Adrenal gland (tissue), 12 donors: ENCODE data around the gene DMAC2. TPM values are rescaled to one million over a fixed set of nuclear protein-coding genes. Genes with fewer than 3 reads are reported as not detected.

Experiments
- DNase-seq, 7 donors: peaks; one replicate each; pipeline ENCODE4 v3.0.0-alpha.2; 2019 to 2020
- H3K27ac ChIP-seq, 5 donors: fragments of 200-600 bp; sonication (generic) in 4 of 5; 1 replicate in 3 of 5; 2 replicates in 2 of 5; pipeline versions ENCODE4 v1.5.1 to v1.8.0; 2016 to 2020; ENCODE audit warnings: mild to moderate bottlenecking in 1 of 5
- H3K27me3 ChIP-seq: fragments of 200-600 bp; 2 replicates; pipeline ENCODE4 v1.8.0; 2021
- H3K36me3 ChIP-seq, 2 donors: fragments of 200-600 bp; replicated peaks in 1 of 2; 1 replicate in 1 of 2; 2 replicates in 1 of 2; pipeline versions ENCODE4 v1.5.1 to v1.8.0; 2018 to 2022
- H3K4me1 ChIP-seq, 2 donors: fragments of 200-600 bp; replicated peaks in 1 of 2; 1 replicate in 1 of 2; 2 replicates in 1 of 2; pipeline versions ENCODE4 v1.5.1 to v1.8.0; 2018 to 2021
- H3K4me3 ChIP-seq, 4 donors: fragments of 200-600 bp; sonication (generic) in 3 of 4; one replicate each; pipeline ENCODE4 v1.5.1; 2016 to 2018
- H3K9me3 ChIP-seq, 3 donors: fragments of 200-600 bp; sonication (generic) in 1 of 3; replicated peaks in 1 of 3; 1 replicate in 2 of 3; 2 replicates in 1 of 3; pipeline versions ENCODE4 v1.5.1 to v1.8.0; 2016 to 2021
- CTCF ChIP-seq, 6 experiments: fragments of 450-650 bp in 4 of 6; fragments of 200-600 bp in 2 of 6; sonication (generic) in 1 of 6; IDR thresholded peaks; 1 replicate in 5 of 6; 2 replicates in 1 of 6; pipeline versions ENCODE4 v1.5.1 to v1.8.0; 2016 to 2021; ENCODE audit warnings: antibody characterized with exemption in 6 of 6, mild to moderate bottlenecking in 2 of 6, moderate library complexity in 1 of 6
- POLR2A ChIP-seq, 2 donors: fragments of 450-650 bp; IDR thresholded peaks; one replicate each; pipeline ENCODE4 v1.6.1; 2017; ENCODE audit warnings: antibody characterized with exemption in 2 of 2, mild to moderate bottlenecking in 2 of 2, moderate library complexity in 1 of 2
- WGBS, 4 donors: extraction: QIAGEN DNeasy Blood & Tissue Kit in 2 of 4; methylation state at CpG; one replicate each; pipeline versions ENCODE4 v1.1.5 to v1.1.7; 2013 to 2017; 5-methylcytosine and 5-hydroxymethylcytosine counted together
- intact Hi-C, 2 donors: fragments of 100-400 bp; cut with DNase I; formaldehyde crosslinking; loops; one replicate each; pipeline versions ENCODE4 v1.14.1 to v1.15.0; 2022 to 2023
- polyA plus RNA-seq, 3 donors: library from polyadenylated mRNA; stranded (reverse); fragments of 200-250 nt in 2 of 3; fragments of 350-450 nt in 1 of 3; fragmentation: Illumina TruSeq in 1 of 3; extraction: RNeasy Lipid Tissue Mini Kit (QIAGEN cat#74804) in 1 of 3; gene quantifications; one replicate each; pipeline ENCODE4 v1.2.3, GENCODE V29; 2013 to 2014
- total RNA-seq, 9 donors: library from RNA; depleted of rRNA in 4 of 9; stranded (reverse); fragments of >200 nt in 4 of 9; fragments of 120-200 nt in 1 of 9; fragmentation: NEBNext Ultra II Directional in 1 of 9; extraction: Animal tissue kit (Norgen Biotek cat#: 25700) in 1 of 9; gene quantifications; one replicate each; pipeline versions ENCODE4 v1.1.0 to v1.2.4, GENCODE V29; 2013 to 2023
- donor health status: healthy with polysubstance abuse.
- donor health status: Bipolar disorder and iron deficiency.
- donor health status: DM: yes; HTN: yes; CAD: no.
- donor health status: DM: no; HTN: no; CAD: no.
- donor health status: DM: no; HTN: no; CAD: no.
- donor health status: DM: yes; HTN: yes; CAD: no.

DMAC2 gene
- total and polyA plus RNA-seq, 12 donors, result 30.7 to 60.9 (median 46.2) TPM

- TF ChIP-seq CTCF (IDR thresholded peaks at IDR 0.05) (no peak), POLR2A (IDR thresholded peaks at IDR 0.05) (no peak)
- Histone ChIP-seq H3K4me3 (no peak overlapping the region), H3K4me1 (peaks cover 16 to 24% of the 10 kb centered on the region in 2 donors), H3K27ac (no peak overlapping the region), H3K9me3 (no peaks in the 10 kb centered on the region), H3K27me3 (no peaks in the 10 kb centered on the region), H3K36me3 (no peaks in the 10 kb centered on the region)
- no peak for DNase-seq
- WGBS, 4 donors, result 64 to 84% (median 76%) methylated on average over 4 of the region's 4 CpGs
- intact Hi-C loops, result no loop called here
Measured at GRCh38 chr19:41401483-41401882, 38.2 kb downstream of the DMAC2 start.

DNA sequence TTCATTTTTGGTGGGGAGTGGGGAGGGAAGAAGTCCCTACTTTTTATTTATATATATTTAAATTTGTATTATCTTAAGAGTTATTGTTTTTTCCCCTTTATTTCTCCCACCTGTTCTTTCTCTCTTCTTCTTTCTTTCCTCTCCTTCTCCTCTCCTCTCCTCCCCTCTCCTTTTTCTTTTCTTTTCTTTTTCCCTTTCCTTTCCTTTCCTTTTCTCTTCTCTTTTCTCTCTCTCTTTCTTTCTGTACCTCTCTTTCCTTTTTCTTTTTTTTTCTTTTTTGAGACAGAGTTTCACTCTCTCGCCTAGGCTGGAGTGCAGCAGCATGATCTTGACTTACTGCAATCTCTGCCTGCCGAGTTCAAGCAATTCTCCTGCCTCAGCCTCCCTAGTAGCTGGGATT, 40.2 kb downstream of the DMAC2 start:
- intact Hi-C loops, result no loop called here
- DNase-seq, result no peak
- H3K4me1 ChIP-seq, result peaks cover 20 to 26% of the 10 kb centered on the region in 2 donors
- H3K27ac ChIP-seq, result no peak overlapping the region
- no peaks in the 10 kb centered on the region for H3K9me3 ChIP-seq
- H3K4me3 ChIP-seq, result no peak overlapping the region
- H3K27me3 ChIP-seq, result no peaks in the 10 kb centered on the region
- no peak for TF ChIP-seq POLR2A (IDR thresholded peaks at IDR 0.05)
- no peaks in the 10 kb centered on the region for H3K36me3 ChIP-seq
- WGBS, 4 donors, result 80 to 94% (median 88%) methylated on average over 2 of the region's 2 CpGs

DNA sequence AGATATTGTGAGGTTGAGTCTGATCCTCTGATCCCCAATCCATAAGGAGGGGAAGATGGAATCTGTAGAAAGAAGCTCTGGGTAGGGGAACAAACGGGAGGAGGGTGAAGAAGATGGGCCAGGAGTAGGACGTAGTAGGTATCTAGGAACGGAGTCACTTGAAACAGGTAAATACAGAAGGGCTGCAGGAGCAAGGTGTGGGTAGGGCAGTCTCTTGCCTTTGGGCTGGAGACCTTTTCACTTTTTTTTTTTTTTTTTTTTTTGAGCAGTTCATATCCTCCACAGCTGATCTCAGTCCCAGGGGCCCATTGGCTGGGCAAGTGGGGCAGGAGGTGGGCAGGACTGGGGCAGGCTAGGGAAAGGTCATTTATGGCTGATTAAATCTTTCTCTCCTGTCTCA, 40.6 kb downstream of the DMAC2 start:
- no peak overlapping the region for H3K4me3 ChIP-seq
- WGBS, 4 donors, result 56 to 78% (median 73%) methylated on average over 3 of the region's 3 CpGs
- H3K9me3 ChIP-seq, result no peaks in the 10 kb centered on the region
- H3K4me1 ChIP-seq, result peaks cover 20 to 26% of the 10 kb centered on the region in 2 donors
- no peaks in the 10 kb centered on the region for H3K27me3 ChIP-seq
- H3K36me3 ChIP-seq, result no peaks in the 10 kb centered on the region
- intact Hi-C loops, result no loop called here
- H3K27ac ChIP-seq, result peak overlapping the region in 1 of 5 donors; percentile 3
- DNase-seq, result no peak
- TF ChIP-seq POLR2A (IDR thresholded peaks at IDR 0.05), result no peak
- TF ChIP-seq CTCF (IDR thresholded peaks at IDR 0.05), result no peak

DNA sequence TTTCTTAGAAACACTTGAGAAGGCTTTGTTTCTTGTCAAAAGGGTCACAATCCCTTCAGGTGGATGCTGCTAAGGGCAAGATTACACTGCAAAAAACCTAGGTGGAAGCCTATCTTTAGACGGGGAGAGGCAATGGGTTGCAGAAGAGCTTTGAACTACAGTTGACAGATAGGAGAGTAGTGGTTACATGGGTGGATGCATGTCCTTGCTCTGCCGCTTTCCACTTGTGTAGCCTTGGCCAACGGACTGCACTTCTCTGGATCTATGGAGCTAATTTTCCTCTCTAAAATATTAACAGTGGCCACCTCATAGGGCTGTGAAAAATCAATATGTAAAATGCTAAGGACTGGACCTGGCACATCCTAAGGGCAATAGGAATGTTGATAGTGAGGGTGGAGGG, 41.1 kb downstream of the DMAC2 start:
- Histone ChIP-seq H3K27me3 (no peaks in the 10 kb centered on the region), H3K4me1 (peaks cover 20 to 26% of the 10 kb centered on the region in 2 donors), H3K27ac (peak overlapping the region in 1 of 5 donors; percentile 3), H3K9me3 (no peaks in the 10 kb centered on the region), H3K36me3 (no peaks in the 10 kb centered on the region), H3K4me3 (peak overlapping the region in 2 of 4 donors; percentile 70 to 95)
- TF ChIP-seq CTCF (IDR thresholded peaks at IDR 0.05), result no peak
- TF ChIP-seq POLR2A (IDR thresholded peaks at IDR 0.05), result no peak
- intact Hi-C loops, result no loop called here
- 14 to 48% (median 25%) methylated on average over 3 of the region's 3 CpGs for WGBS, 4 donors
- DNase-seq, result no peak

DNA sequence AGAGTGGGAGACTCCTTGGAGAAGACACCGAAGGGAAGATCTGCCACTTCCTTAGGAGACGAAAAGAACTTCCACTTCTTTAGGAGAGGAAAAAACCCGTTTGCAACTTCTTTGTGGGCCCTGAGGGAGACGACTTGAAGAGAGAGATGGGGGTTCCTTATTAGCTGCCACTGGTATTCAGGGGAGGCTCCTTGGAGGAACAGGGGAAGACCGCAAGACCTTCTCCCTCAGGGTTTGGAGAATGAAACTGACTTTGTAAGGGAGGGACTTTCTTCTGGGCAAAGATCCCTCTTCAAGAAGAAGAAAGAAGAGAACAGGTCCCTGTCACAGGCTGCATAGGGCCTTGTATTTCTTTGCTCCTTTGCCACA, 41.7 kb downstream of the DMAC2 start:
- no peaks in the 10 kb centered on the region for H3K36me3 ChIP-seq
- intact Hi-C loops, result no loop called here
- H3K9me3 ChIP-seq, result no peaks in the 10 kb centered on the region
- no peak for DNase-seq
- H3K27ac ChIP-seq, result peak overlapping the region in 4 of 5 donors; percentile 68 to 95 (median 88)
- WGBS, 4 donors, result 0 to 2% (median 0%) methylated on average over 5 of the region's 5 CpGs
- H3K4me3 ChIP-seq, result peak overlapping the region; percentile 34 to 95 (median 73)
- H3K4me1 ChIP-seq, result peaks cover 20 to 26% of the 10 kb centered on the region in 2 donors
- TF ChIP-seq POLR2A (IDR thresholded peaks at IDR 0.05) (no peak), CTCF (IDR thresholded peaks at IDR 0.05) (no peak)
- no peaks in the 10 kb centered on the region for H3K27me3 ChIP-seq
